ENCODE measurements around the gene LRRFIP1. TPM values are rescaled to one million over a fixed set of nuclear protein-coding genes. Genes with fewer than 3 reads are reported as not detected.

LRRFIP1 gene
- total RNA-seq, 1 donor from 2014 or later: 115 TPM

- no peak for TF ChIP-seq CTCF (IDR thresholded peaks at IDR 0.05; ENCODE audit: insufficient read depth, low read length, severe bottlenecking)
- no peak overlapping the region for H3K4me3 ChIP-seq (ENCODE audit: low read depth, low read length)
- no peak for FAIRE-seq
- H3K27me3 ChIP-seq (ENCODE audit: control insufficient read depth, insufficient read depth, low read length): no peaks in the 10 kb centered on the region
- H3K36me3 ChIP-seq (ENCODE audit: control insufficient read depth, insufficient read depth, low read length): no peaks in the 10 kb centered on the region
- peak; percentile 60 for DNase-seq (ENCODE audit: low read depth)
These were observed 73.2 kb downstream of the LRRFIP1 start for GRCh38 chr2:237700512-237701032.

- no peak for FAIRE-seq
- no peak for DNase-seq (ENCODE audit: low read depth)
These were observed 73.9 kb downstream of the LRRFIP1 start for GRCh38 chr2:237701033-237701858.

GRCh38 chr2:237701859-237702390 is 74.5 kb downstream of the LRRFIP1 start:
- Histone ChIP-seq H3K36me3 (ENCODE audit: control insufficient read depth, insufficient read depth, low read length) (no peaks in the 10 kb centered on the region), H3K27me3 (ENCODE audit: control insufficient read depth, insufficient read depth, low read length) (no peaks in the 10 kb centered on the region), H3K4me3 (ENCODE audit: low read depth, low read length) (no peak overlapping the region)
- DNase-seq (ENCODE audit: low read depth) (no peak), FAIRE-seq (no peak)
- no peak for TF ChIP-seq CTCF (IDR thresholded peaks at IDR 0.05; ENCODE audit: insufficient read depth, low read length, severe bottlenecking)

More at GRCh38 chr2:237701033-237701858, 73.9 kb downstream of the LRRFIP1 start:
- no peak overlapping the region for H3K4me3 ChIP-seq (ENCODE audit: low read depth, low read length)
- TF ChIP-seq CTCF (IDR thresholded peaks at IDR 0.05; ENCODE audit: insufficient read depth, low read length, severe bottlenecking): no peak
- no peaks in the 10 kb centered on the region for H3K36me3 ChIP-seq (ENCODE audit: control insufficient read depth, insufficient read depth, low read length)
- H3K27me3 ChIP-seq (ENCODE audit: control insufficient read depth, insufficient read depth, low read length): no peaks in the 10 kb centered on the region

GRCh38 chr2:237702441-237703391 is 75.3 kb downstream of the LRRFIP1 start:
- no peak for FAIRE-seq

More at GRCh38 chr2:237702441-237703391, 75.3 kb downstream of the LRRFIP1 start:
- no peak for TF ChIP-seq CTCF (IDR thresholded peaks at IDR 0.05; ENCODE audit: insufficient read depth, low read length, severe bottlenecking)
- H3K27me3 ChIP-seq (ENCODE audit: control insufficient read depth, insufficient read depth, low read length): no peaks in the 10 kb centered on the region
- H3K36me3 ChIP-seq (ENCODE audit: control insufficient read depth, insufficient read depth, low read length): no peaks in the 10 kb centered on the region
- no peak for DNase-seq (ENCODE audit: low read depth)
- no peak overlapping the region for H3K4me3 ChIP-seq (ENCODE audit: low read depth, low read length)

All from bronchial epithelial cell (primary cell).